Tibial artery (tissue), 4 donors: Measurements from ENCODE around the gene CLEC2L.

ENCODE experiments used
- DNase-seq, 2 donors: peaks; one replicate each; pipeline ENCODE4 v3.0.0-alpha.2; 2019
- H3K27ac ChIP-seq, 2 donors: fragments of 200-600 bp; sonication (generic) in 1 of 2; 1 replicate in 1 of 2; 2 replicates in 1 of 2; pipeline ENCODE4 v1.5.1; 2018 to 2019; ENCODE audit warnings: mild to moderate bottlenecking in 1 of 2
- H3K27me3 ChIP-seq, 2 donors: fragments of 200-600 bp; sonication (generic) in 1 of 2; one replicate each; pipeline versions ENCODE4 v1.5.1 to v1.6.0; 2016 to 2019
- H3K36me3 ChIP-seq, 3 donors: fragments of 200-600 bp; sonication (generic) in 2 of 3; one replicate each; pipeline ENCODE4 v1.5.1; 2016 to 2019; ENCODE audit warnings: mild to moderate bottlenecking in 2 of 3
- H3K4me1 ChIP-seq, 4 donors: fragments of 200-600 bp; sonication (generic) in 2 of 4; 1 replicate in 3 of 4; 2 replicates in 1 of 4; pipeline ENCODE4 v1.5.1; 2016 to 2019
- H3K4me3 ChIP-seq, 2 donors: fragments of 200-600 bp; sonication (generic) in 1 of 2; 1 replicate in 1 of 2; 2 replicates in 1 of 2; pipeline ENCODE4 v1.5.1; 2018 to 2019; ENCODE audit warnings: mild to moderate bottlenecking in 2 of 2
- H3K9me3 ChIP-seq, 3 donors: fragments of 200-600 bp; sonication (generic) in 1 of 3; one replicate each; pipeline ENCODE4 v1.5.1; 2016 to 2019
- CTCF ChIP-seq, 2 experiments: fragments of 200-600 bp in 1 of 2; fragments of 450-650 bp in 1 of 2; IDR thresholded peaks; one replicate each; pipeline ENCODE4 v1.5.1; 2017 to 2019; ENCODE audit warnings: antibody characterized with exemption in 2 of 2, mild to moderate bottlenecking in 1 of 2, moderate library complexity in 1 of 2
- intact Hi-C: fragments of 100-400 bp; cut with DNase I; formaldehyde crosslinking; loops from one replicate; pipeline ENCODE4 v1.15.0; 2023; ENCODE audit warnings: low total_unique reads

The CLEC2L gene

GRCh38 chr7:139522830-139523198, 671 bp upstream of the CLEC2L start:
- H3K27me3 ChIP-seq: peaks cover 0 to 51% of the 10 kb centered on the region in 2 donors
- TF ChIP-seq CTCF (IDR thresholded peaks at IDR 0.05): no peak
- intact Hi-C loops: no loop called here
- H3K36me3 ChIP-seq: no peaks in the 10 kb centered on the region
- no peak overlapping the region for H3K27ac ChIP-seq
- H3K9me3 ChIP-seq: no peaks in the 10 kb centered on the region
- H3K4me3 ChIP-seq: no peak overlapping the region
- H3K4me1 ChIP-seq: peaks cover 0 to 11% (median 1%) of the 10 kb centered on the region in 4 donors
- no peak for DNase-seq

DNA sequence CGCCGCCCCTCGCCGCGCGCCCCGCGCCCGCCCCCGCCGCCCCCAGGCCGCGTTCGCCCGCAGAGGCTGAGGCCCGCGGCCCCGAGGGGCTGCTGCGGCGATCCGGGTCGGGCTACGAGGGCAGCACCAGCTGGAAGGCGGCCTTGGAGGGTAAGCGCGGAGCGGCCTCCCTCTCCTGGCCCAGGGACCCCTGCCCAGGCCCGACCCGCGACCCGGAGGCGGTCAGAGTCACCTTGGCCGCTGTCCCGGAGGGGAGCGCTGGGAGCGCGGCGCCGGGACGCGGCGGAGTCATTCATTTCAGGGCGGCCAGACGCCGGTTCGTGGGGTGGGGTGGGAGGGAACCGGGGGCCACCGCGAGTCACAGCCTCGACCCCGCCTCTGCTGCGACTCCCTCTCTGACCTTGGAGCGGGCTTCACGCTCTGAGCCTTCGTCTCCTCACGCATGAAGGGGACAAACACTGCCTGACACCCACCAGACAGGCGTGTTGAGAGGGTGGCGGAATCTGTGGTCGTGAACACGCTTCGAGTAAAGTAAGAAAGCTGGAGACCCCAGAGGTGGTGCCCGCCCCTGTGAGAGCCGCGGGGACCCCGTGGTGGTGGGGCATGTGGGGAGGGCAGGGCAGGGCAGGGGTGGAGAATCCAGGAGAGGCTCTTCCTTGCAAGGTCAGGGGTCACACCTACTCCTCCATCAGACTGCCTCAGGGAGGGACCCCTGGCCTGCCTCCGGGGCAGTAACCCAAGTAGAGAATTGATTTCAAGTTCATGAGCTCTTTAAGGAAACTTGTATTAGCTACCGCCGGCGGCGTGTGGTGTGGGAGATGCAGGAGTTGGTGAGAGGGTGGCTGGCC, 707 bp downstream of the CLEC2L start:
- H3K4me3 ChIP-seq: no peak overlapping the region
- peaks cover 0 to 11% (median 1%) of the 10 kb centered on the region in 4 donors for H3K4me1 ChIP-seq
- intact Hi-C loops: no loop called here
- no peaks in the 10 kb centered on the region for H3K9me3 ChIP-seq
- no peak overlapping the region for H3K27ac ChIP-seq
- no peak for DNase-seq
- H3K27me3 ChIP-seq: peaks cover 0 to 51% of the 10 kb centered on the region in 2 donors
- TF ChIP-seq CTCF (IDR thresholded peaks at IDR 0.05): no peak
- no peaks in the 10 kb centered on the region for H3K36me3 ChIP-seq

DNA sequence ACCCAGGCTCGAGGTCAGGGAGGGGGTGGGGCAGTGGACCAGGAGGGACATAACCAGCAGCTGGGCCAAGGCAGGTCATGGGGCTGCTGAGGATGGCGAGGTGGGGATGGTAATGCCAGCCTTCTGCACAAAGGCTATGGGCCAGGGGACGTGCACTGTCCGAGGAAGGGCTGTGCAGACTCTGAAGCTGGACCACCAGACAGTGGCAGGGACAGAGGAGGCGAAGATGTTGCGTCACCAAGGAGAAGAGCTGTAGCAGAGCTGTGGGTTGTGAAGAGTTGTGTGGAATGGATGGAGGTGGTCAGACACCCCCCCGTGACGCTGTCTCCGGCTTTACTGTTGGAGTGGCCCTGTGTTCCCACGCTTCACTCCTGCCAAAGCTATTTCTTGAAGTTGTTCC, 1.8 kb downstream of the CLEC2L start:
- Histone ChIP-seq H3K4me3 (no peak overlapping the region), H3K4me1 (peaks cover 0 to 11% (median 1%) of the 10 kb centered on the region in 4 donors), H3K27ac (no peak overlapping the region), H3K9me3 (no peaks in the 10 kb centered on the region), H3K27me3 (peaks cover 0 to 49% of the 10 kb centered on the region in 2 donors), H3K36me3 (no peaks in the 10 kb centered on the region)
- no peak for DNase-seq
- TF ChIP-seq CTCF (IDR thresholded peaks at IDR 0.05): no peak
- intact Hi-C loops: no loop called here

DNA sequence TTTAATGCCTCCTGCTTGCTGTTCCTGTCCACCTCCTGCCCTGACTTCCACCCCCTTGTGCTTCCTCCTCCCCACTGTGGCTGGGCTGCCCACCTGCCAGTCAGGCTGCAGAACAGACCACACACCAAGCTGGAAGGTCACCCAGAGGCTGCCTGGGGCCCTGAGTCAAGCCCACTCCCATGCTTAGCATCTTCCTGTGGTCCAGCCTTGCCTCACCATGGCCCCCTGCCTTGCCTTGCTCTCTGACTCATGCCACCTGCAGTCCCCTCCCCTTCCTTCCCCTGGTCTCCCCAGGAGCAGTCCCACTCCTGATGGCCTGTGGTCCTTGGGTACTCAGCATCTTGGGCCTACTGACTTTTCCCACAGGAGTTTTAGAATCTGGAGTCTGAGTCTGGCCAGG, 2.3 kb downstream of the CLEC2L start:
- DNase-seq: no peak
- peaks cover 0 to 11% (median 1%) of the 10 kb centered on the region in 4 donors for H3K4me1 ChIP-seq
- no peak for TF ChIP-seq CTCF (IDR thresholded peaks at IDR 0.05)
- H3K27ac ChIP-seq: no peak overlapping the region
- intact Hi-C loops: no loop called here
- H3K4me3 ChIP-seq: no peak overlapping the region
- peaks cover 0 to 49% of the 10 kb centered on the region in 2 donors for H3K27me3 ChIP-seq
- H3K9me3 ChIP-seq: no peaks in the 10 kb centered on the region
- no peaks in the 10 kb centered on the region for H3K36me3 ChIP-seq

GRCh38 chr7:139526578-139527544, 3.4 kb downstream of the CLEC2L start:
- Histone ChIP-seq H3K27me3 (peaks cover 0 to 39% of the 10 kb centered on the region in 2 donors), H3K4me3 (no peak overlapping the region), H3K4me1 (peaks cover 0 to 11% (median 1%) of the 10 kb centered on the region in 4 donors), H3K36me3 (no peaks in the 10 kb centered on the region), H3K9me3 (no peaks in the 10 kb centered on the region), H3K27ac (no peak overlapping the region)
- DNase-seq: no peak
- intact Hi-C loops: no loop called here
- TF ChIP-seq CTCF (IDR thresholded peaks at IDR 0.05): no peak
